ENCODE data around the gene SOX8.
"Not testable (repeated sequence)": the region's sequence is repeated elsewhere in the genome, so short reads cannot be mapped to it uniquely, and the experiment has no call there.

Gene SOX8

DNA sequence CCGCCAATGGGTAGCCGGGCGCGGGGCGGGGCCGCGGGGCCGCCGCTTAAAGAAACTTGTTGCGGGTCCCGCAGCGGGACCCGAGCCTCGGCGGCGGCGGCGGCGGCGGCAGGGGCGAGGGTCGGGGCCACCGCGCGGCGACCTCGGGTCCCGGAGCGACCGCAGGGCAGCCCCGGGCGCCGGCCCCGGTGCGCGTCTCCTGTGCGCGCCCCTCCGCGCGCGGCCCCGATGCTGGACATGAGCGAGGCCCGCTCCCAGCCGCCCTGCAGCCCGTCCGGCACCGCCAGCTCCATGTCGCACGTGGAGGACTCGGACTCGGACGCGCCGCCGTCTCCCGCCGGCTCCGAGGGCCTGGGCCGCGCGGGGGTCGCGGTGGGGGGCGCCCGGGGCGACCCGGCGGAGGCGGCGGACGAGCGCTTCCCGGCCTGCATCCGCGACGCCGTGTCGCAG, at the start of gene SOX8:
SOX8 (plus strand) TSS at position 76 of the 450 bp plus-strand sequence; CDS start at position 229, 153 bp downstream.
- DNase-seq = no peak

DNA sequence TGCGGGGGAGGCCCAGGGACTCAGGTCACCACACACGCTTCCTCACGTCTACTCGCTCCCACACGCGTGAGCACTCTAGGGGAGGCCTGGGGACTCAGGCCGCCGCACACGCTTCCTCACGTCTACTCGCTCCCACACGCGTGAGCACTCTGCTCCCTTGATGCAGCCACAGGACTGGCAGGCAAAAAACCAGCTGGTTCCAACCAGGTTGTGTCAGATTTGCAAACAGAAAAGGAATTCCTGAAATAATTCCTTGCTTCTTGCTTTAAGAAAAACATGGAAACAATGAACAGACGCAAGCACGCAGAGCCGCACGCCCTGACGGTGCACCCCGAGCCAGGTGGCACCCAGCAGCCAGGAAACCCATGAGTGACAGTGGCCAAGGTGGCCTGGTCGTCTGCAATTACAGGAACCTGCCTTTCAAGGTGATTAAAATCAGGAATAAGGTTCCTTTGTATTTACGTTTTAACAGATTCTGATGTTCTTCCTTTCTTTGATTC, 48.7 kb upstream of the SOX8 start:
- DNase-seq = no peak

DNA sequence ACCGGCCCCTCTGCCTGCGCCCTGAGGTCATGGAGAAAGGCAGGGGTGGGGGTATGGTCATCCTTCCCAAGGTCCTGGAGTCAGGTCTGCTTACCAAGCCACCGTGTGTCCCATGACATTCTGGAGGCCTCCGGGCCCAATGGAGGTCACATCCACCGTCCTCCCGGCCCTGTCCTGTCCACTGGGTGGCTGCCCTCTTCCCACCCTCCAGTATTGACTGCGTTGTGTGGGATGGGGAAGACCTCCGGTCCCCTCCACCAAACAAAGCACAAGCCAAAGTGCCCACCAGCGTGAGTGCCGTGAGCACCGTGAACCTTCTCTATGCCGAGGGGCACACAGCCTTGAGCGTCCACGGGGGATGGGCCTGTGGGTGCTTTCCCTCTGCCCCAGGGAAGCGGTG, 48.0 kb upstream of the SOX8 start:
- DNase-seq = no peak

DNA sequence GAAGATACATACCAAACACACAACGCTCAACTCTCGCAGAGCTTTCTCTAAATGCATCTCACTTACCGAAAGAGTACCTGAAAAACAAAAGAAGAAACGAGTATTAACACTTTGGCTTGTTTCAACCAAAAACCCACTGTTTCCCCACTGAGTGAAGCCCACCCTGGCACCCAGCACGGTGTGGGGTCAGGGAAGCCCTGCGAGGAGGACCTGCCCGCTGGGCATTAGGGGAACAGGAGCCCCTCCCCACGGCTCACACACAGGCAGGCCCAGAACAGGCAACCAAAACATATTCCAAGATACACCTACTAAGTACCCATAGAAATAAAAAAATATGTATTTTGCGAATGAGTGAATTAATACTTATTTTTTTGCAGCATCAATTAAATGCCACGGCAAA, 47.4 kb upstream of the SOX8 start:
- no peak for DNase-seq

DNA sequence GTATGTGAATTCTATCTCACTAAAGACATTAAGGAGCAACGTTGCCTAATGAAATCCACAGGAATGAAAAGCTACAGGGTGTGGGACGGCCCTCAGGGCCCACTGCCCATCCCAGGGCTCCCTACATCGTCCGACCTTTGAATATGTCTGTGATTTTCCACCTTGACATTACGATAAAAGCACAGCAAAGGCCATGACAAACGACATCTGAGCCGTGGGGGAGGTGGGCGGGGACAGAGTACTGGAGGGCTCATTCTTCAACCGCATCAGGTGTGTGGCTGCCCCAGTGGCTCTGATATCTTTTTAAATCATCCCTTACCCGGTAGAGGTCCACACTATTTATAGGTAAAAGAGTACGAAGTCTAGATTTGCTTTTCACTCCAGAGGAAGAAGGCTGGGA, 45.9 kb upstream of the SOX8 start:
- no peak for DNase-seq

DNA sequence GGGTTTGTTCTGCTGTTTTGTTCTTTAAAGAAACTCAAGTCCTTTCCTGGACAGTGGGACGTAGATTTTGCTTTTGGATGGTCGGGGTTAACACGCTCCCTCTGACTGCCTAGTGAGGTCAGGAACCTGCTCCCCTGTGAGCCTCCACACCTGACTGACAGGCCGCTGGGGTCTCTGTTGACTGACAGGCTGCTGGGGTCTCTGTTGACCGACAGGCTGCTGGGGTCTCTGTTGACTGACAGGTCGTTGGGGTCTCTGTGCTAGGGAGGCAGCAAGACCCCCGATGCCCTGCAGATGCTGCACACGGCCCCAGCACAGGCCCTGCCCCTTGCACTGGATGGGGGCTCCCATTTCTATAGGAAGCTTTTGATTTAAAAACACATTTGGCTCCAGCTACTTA, 44.3 kb upstream of the SOX8 start:
- DNase-seq = no peak

DNA sequence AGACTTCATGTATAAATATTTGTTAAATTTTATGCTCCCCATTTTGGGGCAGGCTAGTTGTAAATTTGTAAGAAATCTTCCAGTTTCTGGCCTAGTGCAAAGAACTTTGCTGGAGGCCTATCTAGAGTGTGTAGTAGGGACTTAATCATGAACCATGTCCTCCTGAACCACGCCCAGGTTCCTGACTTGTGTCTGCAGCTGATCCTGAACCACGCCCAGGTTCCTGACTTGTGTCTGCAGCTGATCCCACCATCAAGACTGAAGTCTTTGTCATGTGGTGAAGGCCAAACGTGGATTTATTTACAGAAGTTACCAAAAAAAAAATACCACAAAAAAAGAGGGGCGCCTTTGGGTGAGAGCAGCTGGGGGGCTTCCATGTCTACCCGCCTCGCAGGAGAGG, 43.8 kb upstream of the SOX8 start:
- DNase-seq = no peak

DNA sequence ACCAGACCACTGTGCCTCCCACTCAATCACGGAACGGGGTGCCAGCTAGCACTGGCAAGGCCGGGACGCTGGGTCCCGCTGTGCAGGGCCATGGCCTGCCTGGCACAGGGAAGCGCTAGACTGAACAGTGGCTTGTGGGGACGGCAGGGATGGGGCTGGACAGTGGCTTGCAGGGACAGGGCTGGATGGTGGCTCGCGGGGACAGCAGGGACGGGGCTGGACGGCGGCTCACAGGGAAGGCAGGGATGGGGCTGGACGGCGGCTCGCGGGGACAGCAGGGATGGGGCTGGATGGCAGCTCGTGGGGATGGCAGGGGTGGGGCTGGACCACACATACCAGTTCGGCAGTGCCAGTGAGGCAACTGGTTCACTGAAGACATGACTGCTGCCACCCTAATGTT, 43.4 kb upstream of the SOX8 start:
- no peak for DNase-seq

DNA sequence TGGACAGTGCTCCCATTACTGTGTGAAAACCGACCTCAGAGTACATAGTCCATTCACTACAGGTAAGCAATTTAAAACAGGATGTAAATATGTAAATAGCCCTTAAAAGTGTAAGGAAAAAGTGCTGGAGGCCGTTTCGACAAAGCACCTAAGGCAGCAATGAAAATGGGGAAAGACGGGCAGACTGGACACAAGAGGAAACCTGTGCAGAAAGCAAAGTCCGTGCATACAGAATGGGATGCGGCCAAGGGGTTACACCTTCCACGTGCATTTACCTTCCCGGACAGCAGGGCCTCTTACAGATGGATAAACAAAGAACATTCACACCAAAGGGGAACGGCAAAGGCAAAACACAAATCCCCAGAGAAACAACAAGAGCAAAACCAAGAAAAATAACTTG, 42.8 kb upstream of the SOX8 start:
- no peak for DNase-seq

DNA sequence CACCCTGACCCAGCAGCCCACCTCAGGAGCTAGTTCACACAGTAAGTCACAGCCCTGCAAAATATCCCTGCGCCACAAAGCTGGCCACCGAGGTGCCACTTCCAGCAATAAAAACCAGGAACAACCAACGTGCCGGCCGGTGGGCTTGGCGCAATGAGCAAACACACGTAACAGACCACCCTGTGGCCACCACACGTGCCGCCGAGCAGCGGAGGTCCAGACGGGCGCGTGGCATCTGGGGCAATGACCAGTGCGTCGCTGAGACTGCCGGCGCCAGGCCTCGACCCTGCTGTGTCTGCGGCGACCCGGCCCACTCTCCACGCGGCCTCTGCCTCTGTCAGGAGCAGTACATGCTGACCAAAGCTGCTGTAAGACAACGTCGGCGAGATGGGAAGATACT, 42.3 kb upstream of the SOX8 start:
- no peak for DNase-seq

DNA sequence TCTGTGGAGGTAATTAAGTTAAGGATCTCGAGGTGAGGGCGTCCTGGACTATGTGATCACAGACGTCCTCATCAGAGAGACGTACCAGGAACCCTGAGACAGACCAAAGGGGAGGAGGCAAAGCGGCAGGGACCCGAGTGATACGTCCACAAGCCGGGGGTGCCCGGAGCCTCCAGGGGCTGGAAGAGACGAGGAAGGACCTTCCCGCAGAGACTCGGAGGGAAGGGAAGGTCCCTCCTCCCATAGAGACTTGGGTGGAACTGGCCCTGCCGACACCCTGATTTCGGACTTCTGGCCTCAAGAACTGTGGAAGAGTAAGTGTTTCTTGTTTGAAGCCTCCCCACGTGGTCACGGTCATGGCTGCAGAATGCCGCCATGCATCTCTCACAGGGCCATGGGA, 41.6 kb upstream of the SOX8 start:
- no peak for DNase-seq

DNA sequence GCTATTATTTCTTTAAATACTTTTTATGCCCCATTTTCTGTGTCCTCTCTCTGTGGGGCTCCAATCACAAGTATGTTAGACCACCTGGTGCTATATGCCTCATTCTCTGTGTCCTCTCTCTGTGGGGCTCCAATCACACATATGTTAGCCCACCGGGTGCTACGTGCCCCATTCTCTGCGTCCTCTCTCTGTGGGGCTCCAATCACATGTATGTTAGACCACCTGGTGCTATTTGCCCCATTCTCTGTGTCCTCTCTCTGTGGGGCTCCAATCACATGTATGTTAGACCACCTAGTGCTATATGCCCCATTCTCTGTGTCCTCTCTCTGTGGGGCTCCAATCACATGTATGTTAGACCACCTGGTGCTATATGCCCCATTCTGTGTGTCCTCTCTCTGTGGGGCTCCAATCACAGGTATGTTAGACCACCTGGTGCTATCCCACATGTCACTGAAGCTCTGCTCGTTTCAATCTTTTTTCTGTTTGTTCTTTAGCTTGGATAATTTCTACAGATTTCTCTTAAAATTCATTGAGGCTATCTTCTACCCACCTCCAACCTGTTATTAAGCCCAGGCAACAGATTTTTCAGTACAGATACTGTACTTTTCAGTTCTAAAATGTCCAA, 39.0 kb upstream of the SOX8 start:
- DNase-seq = no peak

DNA sequence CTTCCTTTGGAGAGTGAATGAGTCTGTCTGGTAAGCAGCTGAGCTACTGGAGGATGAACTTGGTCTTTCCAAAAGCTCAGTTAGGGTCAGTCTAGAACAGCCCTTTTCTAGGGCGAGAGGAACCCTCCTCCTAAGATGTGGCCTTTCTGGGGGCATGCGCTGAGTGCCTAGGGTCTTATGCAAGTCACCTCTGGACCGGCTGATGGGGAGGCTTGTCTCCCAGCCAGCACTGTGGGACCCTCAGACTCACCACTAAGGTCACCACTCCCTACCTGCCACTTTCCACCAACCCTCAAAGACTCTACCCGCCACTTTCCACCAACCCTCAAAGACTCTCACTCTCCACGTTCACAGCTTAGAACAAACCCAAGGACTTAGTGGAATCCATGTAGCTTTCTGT, 37.6 kb upstream of the SOX8 start:
- no peak for DNase-seq

DNA sequence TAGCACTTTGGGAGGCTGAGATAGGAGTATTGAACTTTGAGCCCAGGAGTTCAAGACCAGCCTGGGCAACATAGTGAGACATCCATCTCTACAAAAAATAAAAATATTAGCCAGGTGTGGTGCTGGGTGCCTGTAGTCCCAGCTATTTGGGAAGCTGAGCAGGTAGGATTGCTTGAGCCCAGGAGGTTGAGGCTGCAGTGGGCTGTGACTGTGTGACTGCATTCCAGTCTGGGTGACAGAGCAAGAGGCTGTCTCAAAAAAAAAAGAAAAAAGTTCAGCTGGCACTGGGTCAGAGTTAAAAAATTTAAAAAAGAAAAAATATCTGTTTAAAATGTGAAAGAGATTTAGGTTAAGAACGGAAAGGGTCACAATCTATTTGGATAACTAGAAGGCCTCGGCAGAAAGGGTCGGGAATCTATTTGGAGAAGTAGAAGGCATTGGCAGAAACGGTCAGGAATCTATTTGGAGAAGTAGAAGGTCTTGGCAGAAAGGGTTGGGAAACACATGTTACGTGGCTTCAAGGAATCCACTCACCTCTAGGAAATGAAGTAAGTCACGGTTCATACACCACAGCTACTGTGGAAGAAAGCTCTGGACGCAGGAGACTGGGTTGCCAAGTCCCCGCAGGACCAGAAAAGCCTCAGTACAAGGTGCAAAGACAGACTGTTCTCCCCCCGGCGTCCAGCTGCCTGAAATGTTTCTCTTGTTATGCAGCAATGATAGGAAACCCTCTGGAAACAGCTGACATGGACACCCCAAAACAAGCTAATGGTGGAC, 36.1 kb upstream of the SOX8 start:
- DNase-seq = no peak

DNA sequence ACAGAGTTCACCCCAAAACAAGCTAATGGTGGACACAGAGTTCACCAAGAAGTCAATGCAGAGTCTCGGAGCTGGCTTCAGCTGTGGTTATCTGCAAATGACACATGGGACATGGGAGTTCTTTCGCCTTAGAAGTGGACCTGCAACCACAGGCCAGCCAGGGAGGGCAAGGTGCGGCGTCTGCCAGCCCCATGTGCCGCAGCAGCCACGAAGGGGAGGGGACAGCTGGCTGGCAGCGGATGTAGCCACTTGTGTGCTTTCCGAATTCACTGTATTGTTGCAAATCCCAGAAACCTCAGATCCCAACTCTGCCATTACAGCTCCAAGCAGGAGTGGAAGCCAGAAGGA, 35.5 kb upstream of the SOX8 start:
- DNase-seq = no peak

DNA sequence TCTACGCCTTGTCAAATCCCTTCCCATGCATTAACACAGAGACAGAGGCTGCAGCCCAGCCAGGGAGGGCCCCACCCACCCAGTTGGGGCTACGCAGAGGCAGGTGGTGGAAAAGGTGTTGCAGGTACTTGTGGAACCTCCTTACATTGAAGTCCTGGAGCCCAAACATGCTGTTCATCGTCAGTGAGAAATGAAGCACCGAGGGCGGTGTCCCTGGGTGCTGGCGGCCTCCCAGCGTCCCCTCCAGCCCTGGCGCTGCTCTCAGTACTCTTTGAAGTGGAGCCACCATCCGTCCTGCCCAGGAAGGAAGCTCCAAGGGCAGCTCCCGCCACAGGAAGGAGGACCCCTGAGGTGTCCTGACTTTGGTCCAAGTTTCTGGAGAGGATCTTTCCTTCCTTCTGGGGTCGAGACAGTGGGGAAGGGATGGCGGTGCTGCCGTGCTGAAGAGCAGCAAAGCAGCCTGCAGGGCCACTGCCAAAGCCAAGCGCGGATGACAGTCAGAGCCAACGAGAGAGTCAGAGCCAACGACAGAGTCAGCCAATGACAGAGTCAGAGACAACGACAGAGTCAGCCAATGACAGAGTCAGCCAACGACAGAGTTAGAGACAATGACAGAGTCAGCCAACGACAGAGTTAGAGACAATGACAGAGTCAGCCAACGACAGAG, 34.2 kb upstream of the SOX8 start:
- DNase-seq = no peak

DNA sequence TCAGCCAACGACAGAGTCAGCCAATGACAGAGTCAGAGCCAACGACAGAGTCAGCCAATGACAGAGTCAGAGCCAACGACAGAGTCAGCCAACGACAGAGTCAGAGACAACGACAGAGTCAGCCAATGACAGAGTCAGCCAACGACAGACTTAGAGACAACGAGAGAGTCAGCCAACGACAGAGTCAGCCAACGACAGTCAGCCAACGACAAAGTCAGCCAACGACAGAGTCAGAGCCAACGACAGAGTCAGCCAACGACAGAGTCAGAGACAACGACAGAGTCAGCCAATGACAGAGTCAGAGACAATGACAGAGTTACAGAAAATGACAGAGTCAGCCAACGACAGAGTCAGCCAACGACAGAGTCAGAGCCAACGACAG, 33.7 kb upstream of the SOX8 start:
- DNase-seq = not testable (repeated sequence)

DNA sequence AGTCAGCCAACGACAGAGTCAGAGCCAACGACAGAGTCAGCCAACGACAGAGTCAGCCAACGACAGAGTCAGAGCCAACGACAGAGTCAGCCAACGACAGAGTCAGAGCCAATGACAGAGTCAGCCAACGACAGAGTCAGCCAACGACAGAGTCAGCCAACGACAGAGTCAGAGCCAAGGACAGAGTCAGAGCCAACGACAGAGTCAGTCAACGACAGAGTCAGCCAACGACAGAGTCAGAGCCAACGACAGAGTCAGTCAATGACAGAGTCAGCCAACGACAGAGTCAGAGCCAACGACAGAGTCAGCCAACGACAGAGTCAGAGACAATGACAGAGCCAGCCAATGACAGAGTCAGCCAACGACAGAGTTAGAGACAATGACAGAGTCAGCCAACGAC, 32.8 kb upstream of the SOX8 start:
- not testable (repeated sequence) for DNase-seq

DNA sequence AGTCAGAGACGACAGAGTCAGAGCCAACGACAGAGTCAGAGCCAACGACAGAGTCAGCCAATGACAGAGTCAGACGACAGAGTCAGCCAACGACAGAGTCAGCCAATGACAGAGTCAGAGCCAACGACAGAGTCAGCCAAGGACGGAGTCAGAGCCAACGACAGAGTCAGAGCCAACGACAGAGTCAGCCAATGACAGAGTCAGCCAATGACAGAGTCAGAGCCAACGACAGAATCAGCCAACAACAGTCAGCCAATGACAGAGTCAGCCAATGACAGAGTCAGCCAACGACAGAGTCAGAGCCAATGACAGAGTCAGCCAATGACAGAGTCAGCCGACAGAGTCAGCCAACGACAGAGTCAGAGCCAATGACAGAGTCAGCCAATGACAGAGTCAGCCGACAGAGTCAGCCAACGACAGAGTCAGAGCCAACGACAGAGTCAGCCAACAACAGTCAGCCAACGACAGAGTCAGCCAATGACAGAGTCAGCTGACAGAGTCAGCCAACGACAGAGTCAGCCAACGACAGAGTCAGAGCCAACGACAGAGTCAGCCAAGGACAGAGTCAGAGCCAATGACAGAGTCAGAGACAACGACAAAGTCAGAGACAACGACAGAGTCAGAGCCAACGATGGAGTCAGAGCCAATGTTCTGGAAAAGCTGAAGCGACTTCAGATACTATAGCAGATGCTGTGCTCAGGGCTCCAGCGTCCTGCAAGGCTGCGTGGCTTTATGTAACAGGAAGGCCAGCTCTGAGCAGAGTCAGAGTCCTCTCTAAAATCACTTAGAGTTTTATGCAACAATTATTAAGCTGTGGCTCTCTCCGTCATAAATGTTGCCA, 30.6 kb upstream of the SOX8 start:
- not testable (repeated sequence) for DNase-seq

DNA sequence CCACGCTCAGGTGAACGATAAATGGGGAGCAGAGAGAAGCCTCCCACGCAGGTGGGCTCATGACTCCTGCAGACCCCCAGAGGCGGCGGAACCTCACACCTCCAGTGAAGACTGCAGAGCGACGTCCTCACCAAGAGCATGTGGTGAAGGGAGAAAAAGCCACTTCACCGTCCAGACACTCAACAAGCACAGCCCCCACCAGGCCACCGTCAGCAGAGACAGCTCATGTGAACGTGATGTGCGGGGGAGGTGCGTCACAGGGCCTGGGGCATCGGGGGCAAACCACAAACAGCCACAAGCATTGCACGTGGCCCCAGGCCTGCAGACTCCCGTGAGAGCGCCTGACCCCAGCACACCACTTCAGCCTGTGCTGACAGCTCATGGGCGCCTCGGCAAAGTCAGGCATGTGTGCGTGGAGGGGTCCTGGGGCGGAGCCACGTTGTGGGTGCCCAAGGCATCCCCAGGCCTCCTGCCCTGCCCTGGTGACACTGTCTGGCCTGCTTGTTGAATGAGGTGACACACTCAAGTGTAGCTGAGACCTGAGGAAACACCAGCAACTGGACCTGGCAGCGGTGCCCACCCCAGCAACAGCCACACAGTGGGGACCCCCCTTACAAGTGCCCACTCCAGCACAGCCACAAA, 29.8 kb upstream of the SOX8 start:
- DNase-seq = no peak

DNA sequence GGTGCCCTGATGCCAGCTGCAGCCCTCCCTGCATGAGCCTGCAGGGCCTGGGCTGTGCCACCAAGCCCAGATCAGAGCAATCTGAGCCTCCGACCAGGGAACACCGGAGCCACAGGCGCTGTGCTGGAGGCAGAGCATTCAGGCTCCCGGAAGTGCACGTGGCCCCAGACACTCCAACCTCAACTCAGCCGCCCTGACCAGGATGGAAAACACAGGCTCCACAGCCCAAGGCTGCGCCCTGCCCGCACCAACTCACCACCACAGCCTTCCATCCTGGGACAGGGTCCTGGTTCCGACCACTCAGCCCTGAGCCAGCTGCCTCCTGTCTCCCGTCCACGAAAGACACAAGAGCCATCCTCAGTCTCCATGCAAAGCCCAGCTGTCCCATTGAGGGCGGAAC, 29.2 kb upstream of the SOX8 start:
- no peak for DNase-seq

DNA sequence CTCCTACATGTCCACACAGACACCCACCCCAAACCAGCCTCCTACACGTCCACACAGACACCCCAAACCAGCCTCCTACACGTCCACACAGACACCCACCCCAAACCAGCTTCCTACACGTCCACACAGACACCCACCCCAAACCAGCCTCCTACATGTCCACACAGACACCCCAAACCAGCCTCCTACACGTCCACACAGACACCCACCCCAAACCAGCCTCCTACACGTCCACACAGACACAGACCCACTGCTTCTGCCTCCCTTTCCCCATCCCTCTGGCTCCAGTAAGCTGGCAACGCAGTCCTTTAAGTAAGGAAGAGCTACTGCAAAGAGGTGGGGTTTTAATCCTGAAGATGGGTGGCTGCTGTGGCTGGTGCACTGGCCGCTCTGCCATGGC, 27.8 kb upstream of the SOX8 start:
- DNase-seq = not testable (repeated sequence)

DNA sequence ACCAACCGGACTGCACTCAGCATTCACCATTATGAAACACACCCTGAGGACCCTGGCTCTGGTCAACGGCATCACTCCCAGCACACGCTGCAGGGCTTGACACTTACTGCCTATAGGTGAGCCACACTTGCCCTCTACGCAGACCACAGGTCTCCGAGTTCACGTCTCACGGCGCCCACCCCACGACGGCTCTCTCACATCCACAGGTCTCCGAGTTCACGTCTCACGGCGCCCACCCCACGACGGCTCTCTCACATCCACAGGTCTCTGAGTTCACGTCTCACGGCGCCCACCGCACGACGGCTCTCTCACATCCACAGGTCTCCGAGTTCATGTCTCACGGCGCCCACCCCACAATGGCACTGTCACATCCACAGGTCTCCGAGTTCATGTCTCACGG, 25.8 kb upstream of the SOX8 start:
- not testable (repeated sequence) for DNase-seq
